Measurements from ENCODE around the gene ARID2.

ARID2 gene

GRCh38 chr12:45853550-45853949 lies 124.0 kb downstream of the ARID2 start:
- no peak overlapping the region for H3K4me3 ChIP-seq (ENCODE audit: low read depth, low read length)
- no peaks in the 10 kb centered on the region for H3K9me3 ChIP-seq (ENCODE audit: control insufficient read depth, insufficient read depth, low read length)
- H3K4me1 ChIP-seq (ENCODE audit: control insufficient read depth, insufficient read depth, low read length), result no peaks in the 10 kb centered on the region
- H3K27me3 ChIP-seq (ENCODE audit: control insufficient read depth, insufficient read depth, low read length), result no peaks in the 10 kb centered on the region
- H3K9ac ChIP-seq (ENCODE audit: low read depth, low read length), result no peak overlapping the region
- no peak overlapping the region for H3K27ac ChIP-seq (ENCODE audit: low read depth, low read length)
- H3K36me3 ChIP-seq (ENCODE audit: control insufficient read depth, insufficient read depth, low read length), result peaks cover 61% of the 10 kb centered on the region

GRCh38 chr12:45863332-45863731 lies 133.8 kb downstream of the ARID2 start:
- H3K4me3 ChIP-seq (ENCODE audit: low read depth, low read length), result no peak overlapping the region
- H3K9ac ChIP-seq (ENCODE audit: low read depth, low read length), result no peak overlapping the region
- H3K27ac ChIP-seq (ENCODE audit: low read depth, low read length), result no peak overlapping the region
- peaks cover 74% of the 10 kb centered on the region for H3K36me3 ChIP-seq (ENCODE audit: control insufficient read depth, insufficient read depth, low read length)
- no peaks in the 10 kb centered on the region for H3K27me3 ChIP-seq (ENCODE audit: control insufficient read depth, insufficient read depth, low read length)
- H3K4me1 ChIP-seq (ENCODE audit: control insufficient read depth, insufficient read depth, low read length), result no peaks in the 10 kb centered on the region
- H3K9me3 ChIP-seq (ENCODE audit: control insufficient read depth, insufficient read depth, low read length), result no peaks in the 10 kb centered on the region

- H3K9ac ChIP-seq (ENCODE audit: low read depth, low read length), result no peak overlapping the region
- no peaks in the 10 kb centered on the region for H3K9me3 ChIP-seq (ENCODE audit: control insufficient read depth, insufficient read depth, low read length)
These were observed 136.8 kb downstream of the ARID2 start for GRCh38 chr12:45866299-45866698.

GRCh38 chr12:45872446-45872845 lies 142.9 kb downstream of the ARID2 start:
- H3K9ac ChIP-seq (ENCODE audit: low read depth, low read length), result no peak overlapping the region
- no peaks in the 10 kb centered on the region for H3K4me1 ChIP-seq (ENCODE audit: control insufficient read depth, insufficient read depth, low read length)
- H3K9me3 ChIP-seq (ENCODE audit: control insufficient read depth, insufficient read depth, low read length), result no peaks in the 10 kb centered on the region
- peaks cover 39% of the 10 kb centered on the region for H3K36me3 ChIP-seq (ENCODE audit: control insufficient read depth, insufficient read depth, low read length)
- H3K27me3 ChIP-seq (ENCODE audit: control insufficient read depth, insufficient read depth, low read length), result no peaks in the 10 kb centered on the region
- H3K4me3 ChIP-seq (ENCODE audit: low read depth, low read length), result no peak overlapping the region
- no peak overlapping the region for H3K27ac ChIP-seq (ENCODE audit: low read depth, low read length)

More at GRCh38 chr12:45866299-45866698, 136.8 kb downstream of the ARID2 start:
- Histone ChIP-seq H3K4me1 (ENCODE audit: control insufficient read depth, insufficient read depth, low read length) (no peaks in the 10 kb centered on the region), H3K4me3 (ENCODE audit: low read depth, low read length) (no peak overlapping the region), H3K27me3 (ENCODE audit: control insufficient read depth, insufficient read depth, low read length) (no peaks in the 10 kb centered on the region), H3K27ac (ENCODE audit: low read depth, low read length) (no peak overlapping the region), H3K36me3 (ENCODE audit: control insufficient read depth, insufficient read depth, low read length) (peaks cover 54% of the 10 kb centered on the region)

- Histone ChIP-seq H3K4me1 (ENCODE audit: control insufficient read depth, insufficient read depth, low read length) (peaks cover 8% of the 10 kb centered on the region), H3K9ac (ENCODE audit: low read depth, low read length) (no peak overlapping the region), H3K36me3 (ENCODE audit: control insufficient read depth, insufficient read depth, low read length) (peaks cover 38% of the 10 kb centered on the region), H3K9me3 (ENCODE audit: control insufficient read depth, insufficient read depth, low read length) (no peaks in the 10 kb centered on the region), H3K4me3 (ENCODE audit: low read depth, low read length) (no peak overlapping the region), H3K27me3 (ENCODE audit: control insufficient read depth, insufficient read depth, low read length) (no peaks in the 10 kb centered on the region), H3K27ac (ENCODE audit: low read depth, low read length) (no peak overlapping the region)
These were observed 147.6 kb downstream of the ARID2 start for GRCh38 chr12:45877069-45877468.

- H3K4me1 ChIP-seq (ENCODE audit: control insufficient read depth, insufficient read depth, low read length), result peaks cover 15% of the 10 kb centered on the region
- H3K9me3 ChIP-seq (ENCODE audit: control insufficient read depth, insufficient read depth, low read length), result no peaks in the 10 kb centered on the region
- H3K27ac ChIP-seq (ENCODE audit: low read depth, low read length), result peak overlapping the region; percentile 56
- H3K36me3 ChIP-seq (ENCODE audit: control insufficient read depth, insufficient read depth, low read length), result peaks cover 27% of the 10 kb centered on the region
- no peaks in the 10 kb centered on the region for H3K27me3 ChIP-seq (ENCODE audit: control insufficient read depth, insufficient read depth, low read length)
- no peak overlapping the region for H3K9ac ChIP-seq (ENCODE audit: low read depth, low read length)
- H3K4me3 ChIP-seq (ENCODE audit: low read depth, low read length), result no peak overlapping the region
These were observed 149.2 kb downstream of the ARID2 start for GRCh38 chr12:45878630-45879255.

GRCh38 chr12:45879363-45879895 lies 149.9 kb downstream of the ARID2 start:
- Histone ChIP-seq H3K4me3 (ENCODE audit: low read depth, low read length) (no peak overlapping the region), H3K27ac (ENCODE audit: low read depth, low read length) (peak overlapping the region; percentile 56), H3K36me3 (ENCODE audit: control insufficient read depth, insufficient read depth, low read length) (peaks cover 25% of the 10 kb centered on the region)

GRCh38 chr12:45880533-45880932 lies 151.0 kb downstream of the ARID2 start:
- Histone ChIP-seq H3K4me3 (ENCODE audit: low read depth, low read length) (no peak overlapping the region), H3K4me1 (ENCODE audit: control insufficient read depth, insufficient read depth, low read length) (peaks cover 15% of the 10 kb centered on the region), H3K27ac (ENCODE audit: low read depth, low read length) (no peak overlapping the region), H3K27me3 (ENCODE audit: control insufficient read depth, insufficient read depth, low read length) (no peaks in the 10 kb centered on the region), H3K36me3 (ENCODE audit: control insufficient read depth, insufficient read depth, low read length) (peaks cover 24% of the 10 kb centered on the region), H3K9ac (ENCODE audit: low read depth, low read length) (no peak overlapping the region), H3K9me3 (ENCODE audit: control insufficient read depth, insufficient read depth, low read length) (no peaks in the 10 kb centered on the region)

More at GRCh38 chr12:45879363-45879895, 149.9 kb downstream of the ARID2 start:
- H3K9me3 ChIP-seq (ENCODE audit: control insufficient read depth, insufficient read depth, low read length), result no peaks in the 10 kb centered on the region
- H3K4me1 ChIP-seq (ENCODE audit: control insufficient read depth, insufficient read depth, low read length), result peaks cover 15% of the 10 kb centered on the region
- H3K9ac ChIP-seq (ENCODE audit: low read depth, low read length), result no peak overlapping the region
- H3K27me3 ChIP-seq (ENCODE audit: control insufficient read depth, insufficient read depth, low read length), result no peaks in the 10 kb centered on the region

GRCh38 chr12:45883187-45883586 lies 153.7 kb downstream of the ARID2 start:
- peaks cover 15% of the 10 kb centered on the region for H3K4me1 ChIP-seq (ENCODE audit: control insufficient read depth, insufficient read depth, low read length)
- H3K4me3 ChIP-seq (ENCODE audit: low read depth, low read length), result no peak overlapping the region
- no peak overlapping the region for H3K27ac ChIP-seq (ENCODE audit: low read depth, low read length)
- H3K9me3 ChIP-seq (ENCODE audit: control insufficient read depth, insufficient read depth, low read length), result no peaks in the 10 kb centered on the region
- peaks cover 30% of the 10 kb centered on the region for H3K36me3 ChIP-seq (ENCODE audit: control insufficient read depth, insufficient read depth, low read length)
- H3K9ac ChIP-seq (ENCODE audit: low read depth, low read length), result no peak overlapping the region
- H3K27me3 ChIP-seq (ENCODE audit: control insufficient read depth, insufficient read depth, low read length), result no peaks in the 10 kb centered on the region

- H3K4me3 ChIP-seq (ENCODE audit: low read depth, low read length), result no peak overlapping the region
- peaks cover 12% of the 10 kb centered on the region for H3K4me1 ChIP-seq (ENCODE audit: control insufficient read depth, insufficient read depth, low read length)
- peaks cover 34% of the 10 kb centered on the region for H3K36me3 ChIP-seq (ENCODE audit: control insufficient read depth, insufficient read depth, low read length)
- H3K9ac ChIP-seq (ENCODE audit: low read depth, low read length), result no peak overlapping the region
- no peaks in the 10 kb centered on the region for H3K27me3 ChIP-seq (ENCODE audit: control insufficient read depth, insufficient read depth, low read length)
- no peak overlapping the region for H3K27ac ChIP-seq (ENCODE audit: low read depth, low read length)
- no peaks in the 10 kb centered on the region for H3K9me3 ChIP-seq (ENCODE audit: control insufficient read depth, insufficient read depth, low read length)
These were observed 157.2 kb downstream of the ARID2 start for GRCh38 chr12:45886685-45887084.

GRCh38 chr12:45887544-45887943 lies 158.0 kb downstream of the ARID2 start:
- Histone ChIP-seq H3K9ac (ENCODE audit: low read depth, low read length) (no peak overlapping the region), H3K36me3 (ENCODE audit: control insufficient read depth, insufficient read depth, low read length) (peaks cover 36% of the 10 kb centered on the region), H3K27ac (ENCODE audit: low read depth, low read length) (no peak overlapping the region), H3K4me3 (ENCODE audit: low read depth, low read length) (no peak overlapping the region), H3K4me1 (ENCODE audit: control insufficient read depth, insufficient read depth, low read length) (peaks cover 8% of the 10 kb centered on the region), H3K9me3 (ENCODE audit: control insufficient read depth, insufficient read depth, low read length) (no peaks in the 10 kb centered on the region), H3K27me3 (ENCODE audit: control insufficient read depth, insufficient read depth, low read length) (no peaks in the 10 kb centered on the region)
